GM12892 (cell line): Measurements from ENCODE around the gene IP6K3.

Experiments
- POLR2A ChIP-seq: IDR thresholded peaks from 2 replicates; pipeline ENCODE4 v1.6.1; 2011; ENCODE audit warnings: low read depth, low read length, control low read depth
- TAF1 ChIP-seq: IDR thresholded peaks from 2 replicates; pipeline ENCODE4 v1.6.1; 2011; ENCODE audit warnings: low read depth, mild to moderate bottlenecking, control low read depth, low read length, borderline replicate concordance

GRCh38 chr6:33714385-33715040, 32.2 kb downstream of the IP6K3 start:
- TF ChIP-seq POLR2A (no peak), TAF1 (no peak)
